CD4-positive, alpha-beta T cell treated with Interleukin-4 for 1 hour (primary cell): ENCODE data around the gene PLCL2.
A peak's percentile ranks its signal among the peaks of the same experiment; 100 is the strongest.

ENCODE experiments used
- DNase-seq, 2 donors: peaks; one replicate each; pipeline ENCODE4 v3.0.0-alpha.2; 2020 to 2022

PLCL2 gene

GRCh38 chr3:16884748-16885592 is at the start of gene PLCL2:
PLCL2 (plus strand) TSS chr3:16884955; CDS start chr3:16885040, 85 bp downstream.
- DNase-seq, result peak; percentile 79

DNA sequence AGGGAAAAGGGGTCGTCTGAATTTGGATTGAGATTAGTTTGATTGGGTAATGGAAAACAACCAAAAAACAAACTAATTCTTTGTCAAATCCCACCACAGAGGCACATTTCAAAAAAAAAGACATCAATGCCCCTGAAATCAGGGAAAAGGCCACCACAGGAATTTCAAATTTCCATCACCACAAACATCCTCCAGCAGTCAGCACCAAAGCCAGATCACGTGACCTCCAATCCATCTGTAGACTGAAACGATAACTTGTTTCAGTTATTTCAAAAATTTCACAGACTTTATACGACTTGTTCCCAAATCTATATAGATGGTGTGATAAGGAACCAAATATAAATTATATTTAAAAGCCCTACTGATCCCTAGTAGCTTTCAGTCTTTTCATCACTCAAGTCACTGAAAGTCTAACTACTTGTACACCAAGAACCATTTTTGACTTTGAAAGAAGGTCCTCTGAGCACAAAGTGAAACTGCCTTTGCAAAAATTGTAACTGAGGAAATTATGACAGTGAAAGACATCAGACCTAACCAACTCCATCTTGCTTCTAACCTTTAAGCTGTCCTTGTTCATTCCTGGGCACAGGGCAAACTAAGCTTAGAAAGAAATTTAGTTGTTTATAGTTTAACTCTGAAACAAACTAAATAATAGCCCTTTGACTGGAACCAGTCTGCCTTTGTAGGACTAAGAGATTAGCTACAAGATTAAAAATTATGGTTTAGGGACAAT is 48.1 kb upstream of the PLCL2 start:
- DNase-seq, result no peak

GRCh38 chr3:16837602-16838001 is 47.2 kb upstream of the PLCL2 start:
- DNase-seq, result no peak

DNA sequence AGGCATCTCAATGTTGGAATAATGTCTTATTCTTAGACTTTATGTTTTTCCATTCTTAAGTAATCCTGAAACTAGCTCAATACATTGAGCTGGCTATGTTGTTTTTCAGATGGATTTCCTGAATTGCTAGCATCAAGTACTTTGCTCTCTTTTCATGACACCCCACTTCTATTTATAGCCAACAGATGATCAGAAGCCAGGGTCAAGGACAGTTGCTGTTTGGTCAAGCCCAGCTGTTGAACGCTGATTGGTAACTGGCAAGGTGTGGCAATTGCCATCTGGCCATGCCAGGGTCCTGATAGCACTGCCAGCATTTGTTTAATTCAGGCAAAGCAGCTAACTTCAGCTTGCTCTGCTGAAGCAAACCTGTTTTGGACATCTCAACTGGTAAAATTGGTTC is 46.2 kb upstream of the PLCL2 start:
- DNase-seq, result no peak

GRCh38 chr3:16839271-16840100 is 45.3 kb upstream of the PLCL2 start:
- no peak for DNase-seq

DNA sequence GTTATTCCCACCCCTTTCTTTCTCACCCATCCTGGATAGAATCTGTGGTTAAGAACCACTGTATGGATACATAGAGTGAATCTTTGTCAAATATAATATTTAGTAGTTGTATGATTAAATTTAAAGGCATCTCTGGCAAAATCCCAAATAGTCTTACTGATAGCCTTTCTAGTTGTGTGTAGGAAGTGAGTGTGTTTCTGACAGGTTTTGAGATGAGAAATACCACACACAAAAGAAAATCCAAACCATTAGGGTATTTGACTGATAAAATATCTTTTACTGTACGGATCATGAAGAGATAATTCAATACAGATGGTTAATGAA is 44.7 kb upstream of the PLCL2 start:
- DNase-seq, result no peak

DNA sequence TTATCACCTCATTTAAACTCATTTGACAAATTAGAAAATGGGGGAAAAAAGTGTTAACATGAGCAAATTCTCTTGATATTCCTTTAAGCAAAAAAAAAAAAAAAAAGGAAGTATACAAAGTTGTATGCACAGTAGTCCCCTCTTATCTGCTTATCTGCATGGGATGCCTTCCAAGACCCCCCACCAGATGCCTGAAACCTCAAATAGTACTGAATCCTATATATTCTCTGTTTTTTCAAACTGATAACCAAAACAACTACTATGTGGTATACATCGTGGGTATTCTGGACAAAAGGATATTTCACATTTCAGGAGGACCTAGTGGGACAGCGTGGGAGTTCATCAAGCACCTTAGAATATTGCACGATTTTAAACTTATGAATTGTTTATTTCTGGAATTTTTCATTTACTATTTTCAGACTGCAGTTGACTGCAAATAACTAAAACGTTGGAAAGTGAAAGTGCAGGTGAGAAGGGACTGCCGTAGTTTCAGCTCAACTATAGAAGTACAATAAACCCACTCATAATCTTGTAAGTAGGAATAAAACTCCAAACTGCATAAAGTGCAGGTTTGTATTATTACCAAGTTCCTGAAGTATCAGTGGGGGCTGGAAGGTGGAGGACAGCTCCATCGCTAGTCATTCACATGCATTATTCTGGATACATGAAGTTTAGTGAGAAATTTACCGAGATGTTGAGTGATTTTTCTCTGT is 43.6 kb upstream of the PLCL2 start:
- peak in 1 of 2 donors; percentile 14 for DNase-seq

GRCh38 chr3:16841904-16842271 is 42.9 kb upstream of the PLCL2 start:
- peak; percentile 65 to 66 for DNase-seq

- peak; percentile 80 to 82 for DNase-seq
These were observed 42.2 kb upstream of the PLCL2 start for GRCh38 chr3:16842272-16843270.

GRCh38 chr3:16844222-16844621 is 40.5 kb upstream of the PLCL2 start:
- no peak for DNase-seq

DNA sequence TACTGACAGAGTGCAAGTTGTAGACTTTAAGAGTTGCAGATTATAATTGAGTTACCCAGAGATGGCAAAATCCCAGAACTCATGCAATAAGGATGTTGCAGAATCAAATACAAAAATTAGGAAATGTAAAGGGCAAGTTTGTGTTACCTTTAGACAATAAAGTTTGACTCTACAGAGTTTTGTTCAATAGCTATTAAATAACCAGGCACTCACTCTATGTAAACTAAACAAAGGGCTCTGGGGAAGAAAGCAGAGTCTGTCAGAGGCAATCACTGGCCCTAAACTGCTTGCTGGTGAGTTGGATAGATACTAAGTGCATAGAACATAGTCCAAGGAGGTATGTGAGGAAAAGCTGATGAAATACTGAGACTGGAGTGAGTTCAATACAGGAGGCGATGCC is 40.0 kb upstream of the PLCL2 start:
- no peak for DNase-seq

GRCh38 chr3:16846373-16847080 is 38.2 kb upstream of the PLCL2 start:
- no peak for DNase-seq

- DNase-seq, result no peak
These were observed 36.7 kb upstream of the PLCL2 start for GRCh38 chr3:16848007-16848406.

GRCh38 chr3:16849229-16849628 is 35.5 kb upstream of the PLCL2 start:
- DNase-seq, result peak; percentile 84 to 85

- DNase-seq, result no peak
These were observed 35.0 kb upstream of the PLCL2 start for GRCh38 chr3:16849795-16850194.

- no peak for DNase-seq
These were observed 29.3 kb upstream of the PLCL2 start for GRCh38 chr3:16855497-16855896.

DNA sequence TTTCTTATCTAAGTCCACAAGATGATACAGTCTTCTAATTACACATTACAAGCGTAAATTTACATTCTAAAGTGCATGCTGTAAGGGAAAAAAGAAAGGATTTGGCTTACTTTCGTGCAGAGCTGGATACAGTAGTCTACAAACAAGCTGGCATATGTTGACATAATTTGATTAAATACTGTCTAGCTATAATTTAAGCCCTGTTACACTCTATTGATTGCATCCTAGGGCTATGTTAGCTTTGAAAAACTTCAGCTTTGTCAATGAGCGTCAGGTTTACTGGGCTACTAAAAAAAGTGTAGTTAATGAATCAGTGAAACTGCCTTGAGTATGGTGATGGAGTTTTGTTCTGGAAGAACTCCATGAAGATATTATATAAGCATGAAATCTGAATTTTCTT is 24.5 kb upstream of the PLCL2 start:
- no peak for DNase-seq

DNA sequence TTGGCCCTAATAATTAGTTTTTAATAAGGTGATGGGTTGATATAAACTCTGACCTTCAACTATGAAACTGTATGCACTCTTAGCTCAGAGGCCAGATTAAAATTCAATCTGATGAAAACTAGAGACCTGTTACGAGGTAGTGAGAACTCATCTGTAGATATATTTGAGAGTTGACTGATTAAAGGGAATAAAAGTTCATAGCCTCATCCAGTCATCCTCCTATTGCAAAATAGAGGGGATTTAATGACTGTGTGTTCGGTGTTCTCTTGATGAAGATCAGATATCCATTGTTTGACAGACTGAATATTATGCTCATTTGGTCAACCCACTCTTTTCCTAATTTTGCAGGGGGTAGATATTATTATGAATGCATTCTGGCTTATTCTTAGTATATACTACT is 23.3 kb upstream of the PLCL2 start:
- DNase-seq, result no peak

DNA sequence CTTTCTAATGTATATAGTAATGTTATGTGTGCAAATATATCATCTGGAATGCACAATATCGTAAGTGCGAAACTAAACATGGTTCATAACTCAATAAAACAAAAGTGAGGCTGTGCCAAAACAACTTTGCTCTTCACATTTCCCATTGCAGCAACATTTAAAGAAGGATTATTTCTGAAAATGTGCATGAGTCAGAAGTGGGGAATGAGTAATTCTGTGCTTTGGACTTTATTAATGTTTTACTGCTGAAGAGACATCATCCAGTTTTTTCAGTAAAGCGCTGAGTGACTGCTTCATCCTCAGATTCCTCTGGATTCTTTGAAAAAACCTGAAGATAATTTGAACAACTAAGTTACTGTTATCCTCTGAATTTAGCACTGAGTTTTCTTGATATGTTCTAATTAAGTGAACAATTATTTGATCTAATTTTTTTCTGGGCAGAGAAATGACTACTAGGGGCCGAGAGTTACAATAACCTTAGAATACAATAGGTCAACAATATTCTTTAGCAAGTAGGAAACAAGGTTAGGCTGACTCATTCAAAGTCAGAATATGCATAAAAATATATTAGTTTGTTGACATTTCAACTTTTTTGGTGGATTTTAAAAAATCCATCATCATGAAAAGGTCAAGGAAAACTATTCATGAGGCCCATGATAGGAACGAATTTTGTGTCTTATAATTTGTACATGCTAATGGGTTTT is 20.0 kb upstream of the PLCL2 start:
- DNase-seq, result no peak

DNA sequence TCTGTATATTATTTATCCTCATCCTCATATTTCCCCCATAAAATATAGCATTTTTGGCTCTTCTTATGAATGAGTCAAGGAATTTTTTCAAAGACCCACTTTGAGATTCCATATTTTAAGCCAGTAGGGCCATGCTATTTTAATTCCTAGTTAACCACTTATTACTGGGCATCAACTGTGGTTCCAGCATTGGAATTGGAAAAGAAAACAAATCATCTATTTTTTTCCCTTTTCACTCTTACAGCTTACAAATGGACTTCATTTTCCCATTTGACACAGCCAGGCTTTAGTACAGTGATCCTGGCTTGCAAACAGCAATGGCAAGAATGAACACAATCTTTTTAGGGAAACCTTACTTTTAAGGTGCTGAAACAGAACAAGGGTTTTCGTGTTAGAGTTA is 19.4 kb upstream of the PLCL2 start:
- DNase-seq, result no peak
